HG03039 (cell line): Measurements from ENCODE around the gene HINT3.
A peak's percentile ranks its signal among the peaks of the same experiment; 100 is the strongest.
"Not testable (repeated sequence)": the region's sequence is repeated elsewhere in the genome, so short reads cannot be mapped to it uniquely, and the experiment has no call there.

Source experiments
- ATAC-seq: cut with Tn5 transposase; IDR thresholded peaks from one replicate; pipeline ENCODE4 v1.9.1; 2021; ENCODE audit warnings: mild to moderate bottlenecking, moderate library complexity; ENCODE audit not compliant: unreplicated experiment

HINT3 gene

DNA sequence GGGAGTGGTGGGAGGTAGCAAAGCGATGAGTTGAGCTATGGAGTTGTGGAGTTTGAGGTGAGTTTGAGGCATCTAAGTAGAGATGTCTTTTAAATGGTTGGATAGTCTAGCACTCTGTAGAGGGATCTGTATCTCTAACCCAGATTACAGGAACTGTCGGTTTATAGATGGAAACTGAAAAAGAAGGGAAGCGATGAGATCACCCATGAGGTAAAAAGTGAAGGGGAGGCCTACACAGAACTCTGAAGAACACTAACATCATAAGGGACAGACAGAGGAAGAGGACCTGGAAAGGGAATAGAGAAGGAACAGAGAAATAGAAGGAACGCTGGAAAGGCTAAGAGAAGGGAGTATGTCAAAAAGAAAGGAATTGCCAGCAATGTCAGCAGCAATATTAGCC lies 2.5 kb downstream of the HINT3 start:
- ATAC-seq = no peak

DNA sequence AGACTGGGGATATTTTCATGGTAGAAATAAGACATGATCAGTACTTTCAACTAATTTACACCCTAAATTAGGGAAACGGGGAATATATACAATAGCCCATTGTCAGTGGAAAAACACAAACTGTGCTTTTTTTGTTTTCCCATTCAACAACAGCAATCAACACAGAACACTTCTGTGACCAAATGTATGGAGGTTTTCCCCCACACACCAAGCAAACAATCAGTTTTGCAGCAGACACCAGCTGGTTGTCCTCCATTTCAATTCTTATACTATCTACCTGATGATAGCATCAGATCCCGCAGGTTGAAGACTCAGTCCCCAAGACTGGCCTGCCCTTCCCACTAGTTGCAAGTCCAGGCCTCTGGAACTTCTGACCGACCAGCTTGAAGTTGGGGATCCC lies 4.5 kb downstream of the HINT3 start:
- no peak for ATAC-seq

- no peak for ATAC-seq
These were observed 6.4 kb downstream of the HINT3 start for GRCh38 chr6:125962900-125963497.

DNA sequence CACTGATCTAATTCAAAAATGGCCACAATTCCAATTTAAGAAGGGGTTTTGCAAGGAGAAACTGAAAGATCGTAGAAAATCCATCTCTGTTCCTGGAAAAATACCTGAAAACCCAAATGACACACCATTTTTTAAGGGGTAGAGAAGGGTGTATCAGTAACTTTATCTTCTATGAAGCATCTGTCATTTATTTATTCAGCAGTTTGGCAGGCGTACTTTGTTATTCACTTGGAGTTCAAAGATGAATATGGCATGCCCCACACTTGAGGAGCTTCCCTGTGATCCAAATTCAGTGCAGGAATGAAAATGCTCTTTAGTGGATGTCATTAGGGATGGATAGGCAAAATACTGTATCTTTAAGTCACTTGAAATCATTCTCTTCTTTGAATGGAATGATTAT lies 7.2 kb downstream of the HINT3 start:
- no peak for ATAC-seq

DNA sequence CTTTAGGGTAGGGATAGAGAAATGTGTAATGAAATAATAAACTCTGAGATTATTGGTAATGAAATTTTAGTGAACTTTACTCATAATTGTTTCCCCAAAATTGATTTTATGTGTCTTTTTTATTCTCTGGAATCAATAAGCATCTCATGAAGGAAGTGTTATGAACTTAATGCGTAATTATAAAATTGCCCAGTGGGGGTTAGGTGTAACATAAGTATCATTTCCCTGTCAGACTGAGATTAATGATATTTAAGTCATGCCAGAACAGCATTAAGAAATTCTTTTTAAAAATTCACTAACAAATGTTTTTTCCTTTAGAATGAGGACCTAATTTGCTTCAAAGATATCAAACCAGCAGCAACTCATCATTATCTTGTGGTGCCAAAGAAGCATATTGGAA lies 10.0 kb downstream of the HINT3 start:
- ATAC-seq = no peak

- no peak for ATAC-seq
These were observed 11.9 kb downstream of the HINT3 start for GRCh38 chr6:125968493-125968892.

- ATAC-seq = no peak
These were observed 14.2 kb downstream of the HINT3 start for GRCh38 chr6:125970760-125971159.

GRCh38 chr6:125972478-125972877 lies 15.9 kb downstream of the HINT3 start:
- ATAC-seq = not testable (repeated sequence)

GRCh38 chr6:125974214-125974866 lies 17.8 kb downstream of the HINT3 start:
- peak; percentile 63 for ATAC-seq

DNA sequence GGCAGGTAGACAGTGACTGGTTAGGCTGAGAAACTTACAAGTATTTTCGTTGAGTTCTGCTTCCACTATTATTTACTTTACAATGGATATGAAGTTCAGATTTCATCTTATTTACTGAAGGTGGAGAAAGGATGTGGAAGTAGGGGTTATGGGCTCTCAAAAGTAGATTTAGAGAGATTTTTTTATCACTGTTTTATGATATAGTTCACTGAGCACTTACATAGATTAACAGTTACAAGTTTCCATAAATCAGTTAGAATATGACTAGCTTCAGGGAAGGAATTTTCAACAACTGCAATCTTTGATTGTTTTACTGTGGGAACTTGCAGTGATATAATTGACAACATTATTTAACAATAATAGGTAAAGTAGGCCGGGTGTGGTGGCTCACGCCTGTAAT lies 22.5 kb downstream of the HINT3 start:
- no peak for ATAC-seq

DNA sequence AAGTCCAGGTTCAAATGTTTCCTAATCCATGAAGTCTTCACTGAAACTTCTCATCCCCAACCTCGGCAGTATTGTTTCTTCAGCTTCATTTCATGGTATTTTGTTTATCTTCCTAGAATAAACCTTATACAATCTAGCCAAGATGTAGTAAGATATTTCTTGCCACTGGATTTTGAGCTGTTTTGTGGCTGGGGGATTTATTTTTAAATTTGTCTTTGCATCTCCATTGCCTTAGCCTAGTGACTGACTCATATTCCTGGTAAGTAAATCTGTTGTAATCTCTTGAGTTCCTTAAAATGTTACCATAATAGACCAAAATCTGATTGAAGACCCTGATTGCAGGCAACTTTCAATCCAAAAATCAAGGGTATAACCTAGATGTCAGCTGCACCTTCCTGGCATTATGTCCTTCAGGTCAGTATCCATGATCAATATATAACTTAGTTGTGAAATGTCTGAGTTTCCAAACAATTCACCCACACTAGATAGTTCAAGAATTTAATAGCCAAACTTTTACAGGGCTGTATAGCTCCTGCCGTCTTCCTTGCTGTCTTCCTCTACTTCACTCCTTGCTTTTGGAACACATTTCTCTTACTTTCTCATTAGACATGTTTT lies 25.1 kb downstream of the HINT3 start:
- no peak for ATAC-seq

GRCh38 chr6:125983246-125983945 lies 26.8 kb downstream of the HINT3 start:
- no peak for ATAC-seq

DNA sequence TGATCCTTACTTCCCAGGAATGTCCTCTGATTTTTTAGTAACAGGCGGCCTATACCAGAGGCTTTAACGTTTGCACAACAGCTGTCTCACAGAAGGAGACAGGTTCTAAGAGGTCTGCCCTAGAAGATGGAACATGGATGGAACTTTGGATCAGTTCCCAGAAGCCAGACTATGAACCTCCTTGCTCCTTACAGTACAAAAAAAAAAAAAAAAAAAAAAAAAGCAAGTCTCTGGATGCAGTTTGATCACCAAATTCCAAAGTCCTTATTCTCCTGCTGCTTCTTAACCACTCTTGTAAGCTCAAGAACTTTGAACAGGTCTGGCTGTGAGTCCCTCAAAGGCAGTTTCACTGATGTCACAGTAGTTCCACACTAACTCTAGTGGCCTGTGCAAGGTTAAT lies 27.7 kb downstream of the HINT3 start:
- no peak for ATAC-seq

DNA sequence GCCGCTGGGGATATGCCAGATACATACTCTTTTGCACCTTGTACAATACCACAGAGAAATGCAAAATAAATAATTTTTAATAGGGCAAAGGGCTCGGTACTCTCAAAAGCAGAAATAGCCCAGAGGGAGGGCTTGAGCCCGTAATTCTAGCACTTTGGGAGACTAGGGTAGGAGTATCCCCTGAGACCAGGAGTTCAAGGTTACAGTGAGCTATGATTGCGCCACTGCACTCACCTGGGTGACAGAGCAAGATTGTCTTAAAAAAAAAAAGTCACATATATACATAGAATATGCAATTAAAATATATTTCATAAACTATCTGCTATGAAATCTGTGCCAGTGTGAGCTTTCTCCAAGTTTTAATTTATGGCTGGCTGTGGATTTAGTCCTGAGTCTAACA lies 29.0 kb downstream of the HINT3 start:
- no peak for ATAC-seq

GRCh38 chr6:125985979-125986300 lies 29.4 kb downstream of the HINT3 start:
- ATAC-seq = no peak

DNA sequence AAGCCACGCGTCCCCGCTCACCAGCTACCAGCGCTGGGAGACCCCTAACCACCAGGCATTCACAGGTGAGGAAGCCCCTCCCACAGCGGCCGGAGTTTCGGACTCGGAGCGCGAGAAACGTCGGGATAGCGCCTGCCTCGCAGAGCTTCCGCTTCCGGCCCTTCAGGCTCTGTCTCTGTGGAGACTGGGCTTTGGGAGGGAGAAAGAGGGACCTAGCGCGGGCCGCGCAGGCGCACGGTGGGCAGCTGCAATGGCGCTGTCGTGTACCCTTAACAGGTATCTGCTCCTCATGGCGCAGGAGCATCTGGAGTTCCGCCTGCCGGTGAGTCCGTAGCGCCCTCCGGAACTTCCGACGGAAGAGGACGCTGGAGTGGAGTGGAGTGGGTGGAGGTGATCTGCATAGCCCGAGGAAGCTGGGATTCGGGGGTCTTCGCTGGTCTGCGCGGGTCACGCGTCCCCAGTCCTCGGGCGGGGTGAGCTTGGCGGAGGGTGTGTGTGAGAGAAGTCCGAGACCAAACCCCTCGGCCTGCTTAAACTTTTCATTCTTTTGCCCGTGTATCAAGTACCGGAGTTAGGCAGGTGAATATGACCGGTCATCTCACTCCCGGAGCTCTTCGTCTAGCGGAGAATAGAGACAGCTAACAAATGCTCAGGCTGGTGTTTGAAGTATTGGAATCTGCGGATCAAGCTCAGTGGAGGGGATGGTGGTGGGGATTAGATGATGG lies 29.9 kb downstream of the HINT3 start, which contains the start of gene TRMT11:
TSS of gene TRMT11 (plus strand) at position 240 of the 725 bp plus-strand sequence. CDS start at position 251, 11 bp downstream.
- peak; percentile 98 for ATAC-seq

GRCh38 chr6:125987026-125987617 lies 30.6 kb downstream of the HINT3 start:
- ATAC-seq = peak; percentile 20

GRCh38 chr6:125988280-125988679 lies 31.7 kb downstream of the HINT3 start:
- no peak for ATAC-seq

DNA sequence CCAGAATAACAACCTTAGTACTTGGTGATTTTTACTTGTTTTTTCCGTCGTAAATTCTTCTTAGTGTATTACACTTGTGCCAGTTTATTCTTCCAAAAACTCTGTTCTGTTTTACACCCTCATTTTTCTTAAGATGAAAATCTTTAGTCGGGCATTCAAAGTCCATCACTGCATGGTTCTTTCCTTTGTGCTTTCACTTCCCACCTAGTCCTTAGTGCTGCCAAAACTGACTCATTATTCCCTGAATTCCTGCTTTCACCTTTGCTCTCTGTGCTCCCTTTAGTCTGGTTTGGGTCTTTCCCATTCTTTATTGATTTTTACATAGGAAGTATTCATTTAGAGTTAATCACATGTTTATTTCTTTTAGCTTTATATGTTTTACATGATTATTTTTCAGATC lies 33.1 kb downstream of the HINT3 start:
- no peak for ATAC-seq

GRCh38 chr6:125991653-125992052 lies 35.1 kb downstream of the HINT3 start:
- no peak for ATAC-seq
